ENCODE measurements around the gene CENPO.

CENPO gene

DNA sequence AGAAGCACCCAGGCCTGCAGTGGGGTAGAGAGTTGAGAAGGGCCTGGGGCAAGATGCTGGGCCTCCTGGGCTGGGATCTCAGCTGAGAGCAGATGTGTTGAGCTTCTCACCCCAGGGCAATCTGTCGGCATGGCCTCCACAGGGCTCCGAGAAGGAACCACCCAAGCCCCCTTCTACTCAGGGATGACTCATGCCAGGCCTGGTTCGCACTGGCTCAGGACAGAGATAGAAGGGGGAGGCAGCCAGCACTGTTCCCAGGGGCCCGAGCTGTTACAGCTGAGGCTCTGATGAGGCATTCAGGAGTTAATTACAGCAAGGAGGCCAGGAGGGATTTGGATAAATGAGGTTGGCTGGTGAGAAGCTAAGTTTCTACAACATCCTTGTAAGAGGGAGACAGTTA, 62.5 kb downstream of the CENPO start:
- no peak for TF ChIP-seq CTCF (IDR thresholded peaks at IDR 0.05; ENCODE audit: low read depth, low read length)
- no peak overlapping the region for H3K4me3 ChIP-seq (ENCODE audit: low read depth, low read length)

DNA sequence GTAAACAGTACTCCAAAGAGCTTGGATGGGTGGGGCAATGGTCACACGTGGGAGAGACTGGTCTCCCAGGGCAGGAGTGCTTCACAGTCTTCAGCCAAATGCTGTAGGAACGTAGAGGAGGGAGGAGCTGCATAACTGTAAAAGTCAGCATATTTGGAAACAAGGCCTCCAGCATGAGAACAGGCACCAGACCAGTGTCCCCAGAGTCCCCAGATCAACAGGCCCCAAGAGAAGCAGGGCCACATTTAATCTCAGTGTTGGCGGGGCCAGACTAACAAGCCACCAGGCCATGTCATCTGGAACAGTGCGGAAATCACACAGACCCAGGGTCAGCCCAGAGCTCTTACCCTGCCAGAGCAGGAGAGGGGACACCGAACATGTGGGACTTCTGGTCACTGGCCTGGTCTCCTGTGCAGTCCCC, 63.6 kb downstream of the CENPO start:
- TF ChIP-seq CTCF (IDR thresholded peaks at IDR 0.05; ENCODE audit: low read depth, low read length): no peak
- H3K4me3 ChIP-seq (ENCODE audit: low read depth, low read length): no peak overlapping the region

DNA sequence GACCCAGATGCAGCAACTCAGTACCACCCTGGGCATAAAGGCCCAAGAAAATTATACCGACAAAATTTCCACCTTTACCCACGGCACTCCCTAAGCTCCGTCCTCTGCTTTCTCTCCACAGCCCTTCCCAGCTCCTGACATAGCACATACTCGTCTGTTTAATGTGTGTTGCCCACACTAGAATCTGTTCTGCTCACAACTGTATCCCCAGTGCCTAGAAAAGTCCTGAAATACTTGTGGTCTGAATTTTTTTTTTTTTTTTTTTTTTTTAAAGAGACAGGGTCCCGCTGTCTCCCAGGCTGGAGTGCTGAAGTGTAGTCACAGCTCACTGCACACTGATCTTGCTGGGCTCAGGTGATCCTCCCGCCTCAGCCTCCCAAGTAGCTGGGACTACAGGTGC, 64.5 kb downstream of the CENPO start:
- H3K4me3 ChIP-seq (ENCODE audit: low read depth, low read length): no peak overlapping the region
- no peak for TF ChIP-seq CTCF (IDR thresholded peaks at IDR 0.05; ENCODE audit: low read depth, low read length)

DNA sequence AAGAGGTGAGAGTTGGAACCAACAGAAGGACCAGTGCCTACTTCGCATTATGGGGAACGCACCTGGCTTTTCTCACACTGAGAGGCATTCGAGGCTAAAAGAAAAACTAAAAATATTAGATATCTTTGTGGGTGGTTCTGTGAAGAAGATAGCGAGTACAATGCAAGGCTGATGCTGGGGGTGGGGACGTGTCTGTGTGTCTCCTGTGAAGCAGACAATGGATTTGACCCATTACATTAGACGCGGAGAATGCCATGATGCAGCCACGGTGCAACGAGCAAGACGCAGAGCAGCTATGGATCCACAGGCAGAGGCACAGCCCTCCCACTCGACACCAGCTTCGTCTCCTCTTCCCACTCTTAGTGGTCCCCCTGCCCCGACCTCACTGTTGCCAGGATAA, 65.8 kb downstream of the CENPO start:
- H3K4me3 ChIP-seq (ENCODE audit: low read depth, low read length): no peak overlapping the region
- TF ChIP-seq CTCF (IDR thresholded peaks at IDR 0.05; ENCODE audit: low read depth, low read length): no peak

DNA sequence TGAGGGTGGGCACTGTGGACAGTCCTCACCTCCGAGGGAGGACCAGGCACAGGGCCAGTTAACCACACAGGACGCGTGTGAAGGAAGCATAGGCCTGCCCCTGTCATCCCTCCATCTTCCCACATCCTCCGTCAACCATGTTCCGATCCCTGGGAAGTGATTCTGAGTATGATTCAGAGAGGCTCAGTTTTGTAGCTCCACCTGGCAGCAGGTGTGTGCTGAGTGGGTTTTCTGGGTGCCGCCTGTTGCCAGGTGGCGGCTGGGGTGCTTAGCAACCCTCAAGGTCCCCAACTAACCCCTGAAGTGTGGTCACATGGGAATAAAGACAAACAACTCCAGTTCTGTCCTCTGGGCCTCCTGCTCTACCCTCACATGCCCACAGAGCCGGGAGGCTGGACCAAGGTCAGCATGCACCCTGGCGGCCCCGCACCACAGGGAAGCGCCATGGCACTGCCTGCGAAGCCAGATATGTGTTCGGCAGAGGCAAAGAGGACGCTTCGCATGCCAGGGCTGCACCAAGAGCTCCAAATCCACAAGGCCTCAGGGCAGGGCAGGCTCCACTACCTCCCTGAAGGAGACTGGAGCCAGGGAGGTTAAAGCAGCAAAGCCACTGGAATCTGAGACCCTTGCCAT, 66.9 kb downstream of the CENPO start:
- no peak overlapping the region for H3K4me3 ChIP-seq (ENCODE audit: low read depth, low read length)
- no peak for TF ChIP-seq CTCF (IDR thresholded peaks at IDR 0.05; ENCODE audit: low read depth, low read length)

- TF ChIP-seq CTCF (IDR thresholded peaks at IDR 0.05; ENCODE audit: low read depth, low read length): no peak
- no peak overlapping the region for H3K4me3 ChIP-seq (ENCODE audit: low read depth, low read length)
Observed at GRCh38 chr2:24860631-24861030, 67.4 kb downstream of the CENPO start.

DNA sequence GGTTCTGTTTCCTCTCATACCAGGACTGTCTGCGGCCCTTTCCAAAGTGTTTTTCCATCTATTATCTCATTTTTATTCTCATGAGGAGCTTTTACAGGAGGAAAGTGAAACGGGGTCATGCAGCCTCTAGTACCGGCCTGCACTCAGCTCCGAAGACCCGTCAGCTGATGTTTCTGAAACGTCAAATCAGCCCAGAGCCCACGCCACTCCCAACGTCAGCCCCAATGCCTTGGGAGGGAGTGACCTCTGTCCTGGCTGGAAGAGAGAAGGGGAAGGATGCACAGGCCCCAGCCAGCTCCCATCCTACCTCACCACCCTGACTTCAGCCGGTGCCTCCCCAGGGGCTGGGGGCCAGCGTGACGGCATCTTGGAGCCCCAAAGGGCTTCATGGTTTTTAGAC, 68.3 kb downstream of the CENPO start:
- H3K4me3 ChIP-seq (ENCODE audit: low read depth, low read length): no peak overlapping the region
- TF ChIP-seq CTCF (IDR thresholded peaks at IDR 0.05; ENCODE audit: low read depth, low read length): no peak
